DMS 273 treated with DMSO at 0.1 percent for 48 hours (cell line): ENCODE measurements around the gene PTPRG.
"Not testable (repeated sequence)": the region's sequence is repeated elsewhere in the genome, so short reads cannot be mapped to it uniquely, and the experiment has no call there.

ENCODE experiments used
- DNase-seq: peaks from one replicate; lab custom pipeline; 2025; lab: John Stamatoyannopoulos, UW

Gene PTPRG

DNA sequence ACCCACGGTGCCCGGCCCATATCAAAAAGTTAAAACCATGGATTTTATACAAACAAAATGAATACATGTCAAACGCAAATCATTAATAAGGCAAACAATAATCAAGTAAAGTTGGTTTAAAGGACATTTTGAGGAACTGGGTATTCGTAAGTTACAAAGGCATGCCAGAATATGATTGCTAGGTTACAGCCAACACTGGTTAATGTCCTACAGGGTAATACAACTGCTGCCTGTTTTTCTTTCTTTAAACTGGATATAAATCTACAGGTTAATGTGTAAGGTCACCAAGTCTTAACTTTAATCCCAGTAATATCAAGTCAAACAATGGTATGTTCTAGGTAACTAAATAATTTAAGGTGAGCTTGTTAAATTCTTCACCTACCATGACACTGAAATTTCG is 166.1 kb downstream of the PTPRG start:
- no peak for DNase-seq

DNA sequence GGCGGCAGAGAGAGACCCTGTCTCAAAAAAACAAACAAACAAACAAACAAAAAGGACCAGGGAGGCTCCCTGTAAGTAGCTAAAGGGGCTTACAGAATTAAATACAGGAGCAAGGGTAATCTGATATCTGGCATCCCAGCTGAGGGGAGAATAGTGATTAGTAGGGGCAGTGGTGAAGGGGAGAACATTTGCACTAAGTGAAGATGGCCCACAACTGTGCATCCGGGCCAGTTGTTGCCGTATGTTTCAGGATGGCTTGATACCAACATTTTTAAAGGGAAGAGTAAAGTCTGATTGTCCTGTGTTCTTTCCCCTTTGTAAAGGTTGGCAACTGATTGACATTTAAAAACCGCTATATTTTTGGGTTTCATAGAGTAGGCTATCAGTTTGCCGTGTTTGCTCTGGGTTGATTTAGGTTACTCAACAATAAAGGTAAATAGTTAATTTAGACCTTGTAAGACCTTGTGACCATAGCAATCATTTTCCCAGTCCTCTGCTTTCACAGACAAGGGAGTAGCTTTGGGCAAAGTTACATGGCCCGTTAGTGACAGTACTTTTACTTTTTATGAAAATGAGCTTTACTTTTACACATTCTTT is 167.8 kb downstream of the PTPRG start:
- no peak for DNase-seq

DNA sequence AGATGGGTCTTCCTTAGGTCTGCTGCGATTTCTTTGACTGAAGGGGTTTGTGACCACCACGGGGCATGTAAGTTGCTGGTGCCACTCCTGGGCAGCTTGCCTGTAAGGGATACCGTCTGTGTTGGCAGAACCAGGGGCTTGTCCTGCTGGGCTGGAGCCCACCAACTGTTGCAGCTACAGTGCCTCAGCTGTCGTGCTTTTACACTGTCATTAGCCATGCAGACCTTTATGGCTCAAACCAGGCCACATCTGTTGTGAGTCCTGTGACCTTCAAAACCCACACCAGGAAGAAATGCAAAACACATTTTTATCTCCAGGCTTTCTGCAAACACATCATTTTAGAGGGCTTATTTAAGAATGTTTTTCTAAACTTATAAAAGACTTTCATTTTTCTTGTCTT is 168.7 kb downstream of the PTPRG start:
- peak; percentile 69 for DNase-seq

DNA sequence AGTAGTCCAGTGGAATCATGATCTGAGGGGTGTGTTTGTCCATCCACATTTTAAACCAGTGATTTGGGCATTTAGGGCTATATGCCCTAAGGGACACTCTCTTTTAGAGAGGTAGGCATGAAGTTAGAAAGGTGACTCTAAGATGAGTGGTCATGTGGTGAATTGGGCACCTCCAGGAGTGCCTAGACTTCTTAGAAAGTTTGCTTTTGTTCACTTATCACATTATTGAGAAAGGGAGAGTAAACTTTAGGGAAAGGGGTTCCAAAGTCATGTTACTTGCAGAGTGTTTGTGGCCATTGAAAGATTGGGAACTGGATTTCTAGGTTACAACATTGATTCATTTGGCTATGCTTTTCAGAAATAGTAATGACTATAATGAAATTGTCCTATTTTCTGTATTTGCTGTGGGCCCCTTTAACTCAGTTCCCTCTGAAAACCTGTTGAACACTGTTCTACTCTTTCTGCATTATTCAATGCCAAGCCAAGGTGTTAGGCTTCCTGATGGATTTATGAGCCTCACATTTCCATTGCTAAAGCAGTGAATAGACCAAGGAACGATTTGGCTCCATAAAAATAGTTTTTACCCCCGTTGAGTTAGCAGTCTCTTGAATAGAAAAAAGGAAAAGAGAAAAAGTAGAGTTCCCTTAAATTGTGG is 169.3 kb downstream of the PTPRG start:
- no peak for DNase-seq

DNA sequence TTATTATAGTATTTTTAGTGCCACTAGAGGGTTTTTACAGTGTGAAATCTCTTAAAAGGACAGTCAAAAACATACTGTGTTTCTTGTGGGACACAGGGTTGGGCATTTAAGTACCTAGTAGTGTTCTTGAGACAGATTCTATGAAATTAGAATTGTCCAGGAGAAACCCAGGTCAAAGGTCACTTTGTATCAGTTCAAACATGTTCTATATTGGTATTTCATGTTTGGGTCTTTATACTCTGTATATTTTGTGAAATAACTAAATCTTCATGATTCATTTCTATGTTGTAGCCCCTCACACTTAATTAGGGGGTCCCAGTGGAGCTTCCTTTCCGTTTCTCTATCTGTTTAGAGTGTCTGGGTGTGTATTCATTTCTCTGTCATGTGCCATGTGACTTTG is 171.6 kb downstream of the PTPRG start:
- DNase-seq = no peak

DNA sequence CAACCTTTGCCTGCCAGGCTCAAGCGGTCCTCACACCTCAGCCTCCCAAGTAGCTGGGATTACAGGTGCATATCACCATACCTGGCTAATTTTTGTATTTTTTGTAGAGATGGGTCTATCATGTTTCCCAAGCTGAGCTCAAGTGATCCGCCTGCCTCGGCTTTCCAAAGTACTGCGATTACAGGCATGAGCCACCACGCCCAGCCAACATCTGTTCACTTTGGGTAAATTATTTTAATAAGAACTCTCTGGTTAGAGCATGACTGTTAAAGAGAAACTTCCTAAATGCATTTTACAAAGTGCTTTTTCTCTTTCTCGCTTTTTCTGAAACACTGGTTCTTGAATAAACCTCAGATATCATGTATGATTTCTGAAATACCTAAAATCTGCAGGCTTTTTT is 172.5 kb downstream of the PTPRG start:
- peak; percentile 79 for DNase-seq

DNA sequence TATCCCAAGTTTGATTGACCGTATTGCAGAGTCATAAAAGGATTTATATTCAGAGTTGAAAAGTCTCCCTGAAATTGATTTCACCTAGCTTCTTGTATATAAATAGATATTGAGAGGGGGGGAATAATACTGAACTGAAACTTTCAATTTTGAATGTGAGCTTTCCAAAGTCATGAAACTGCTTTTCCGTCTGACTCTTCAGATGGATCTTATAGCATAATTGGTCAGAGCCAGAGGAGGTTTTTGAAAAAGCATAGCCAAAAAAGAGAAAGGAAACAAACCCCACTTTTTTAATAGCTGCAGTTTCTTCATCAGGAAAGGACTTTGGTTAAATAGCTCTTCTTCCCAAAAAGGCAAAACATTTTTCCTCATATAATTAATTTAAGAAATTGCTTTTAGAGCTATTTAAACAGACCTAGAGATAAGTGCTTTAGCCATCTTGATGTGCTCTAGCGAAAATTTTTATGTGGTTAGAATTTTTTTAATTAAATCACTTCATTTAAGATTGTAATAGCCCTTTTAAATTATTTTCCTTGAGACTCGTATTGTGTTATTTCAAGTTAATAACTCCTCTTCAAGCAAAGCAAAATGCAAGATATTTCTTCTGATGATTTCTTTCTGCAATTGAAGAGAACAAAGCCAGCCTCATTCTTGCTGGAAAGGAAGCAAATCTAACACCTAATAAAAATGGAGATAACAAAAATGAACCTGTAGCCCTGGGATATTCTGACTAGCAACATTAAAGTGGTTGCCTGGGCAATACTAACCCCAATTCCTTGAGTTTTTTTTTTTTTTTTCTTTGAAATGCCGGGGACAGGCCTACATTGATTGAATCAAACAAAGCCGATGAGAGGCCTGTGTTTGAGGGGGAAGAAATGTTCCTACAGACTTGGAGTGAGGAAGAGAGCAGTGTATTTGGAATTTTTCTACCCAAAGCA is 173.6 kb downstream of the PTPRG start:
- no peak for DNase-seq

DNA sequence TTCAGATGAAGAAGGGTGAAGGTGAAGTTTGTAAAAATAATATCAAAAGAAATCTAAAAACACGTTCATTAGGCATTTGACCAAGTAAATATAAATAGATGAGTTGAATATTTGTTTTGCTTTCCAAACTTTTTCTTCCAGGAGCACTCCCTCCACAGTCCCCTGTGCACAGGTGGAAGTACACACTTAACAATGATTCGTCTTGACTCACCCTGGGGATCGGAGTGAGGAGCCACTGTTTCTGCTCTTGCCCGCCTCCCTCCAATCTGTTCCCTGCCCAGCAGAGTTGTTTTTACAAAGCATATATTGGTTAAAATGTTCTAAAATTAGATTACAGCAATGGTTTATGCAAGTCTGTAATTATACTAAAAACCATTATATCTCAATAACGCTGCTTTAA is 175.1 kb downstream of the PTPRG start:
- DNase-seq = no peak

DNA sequence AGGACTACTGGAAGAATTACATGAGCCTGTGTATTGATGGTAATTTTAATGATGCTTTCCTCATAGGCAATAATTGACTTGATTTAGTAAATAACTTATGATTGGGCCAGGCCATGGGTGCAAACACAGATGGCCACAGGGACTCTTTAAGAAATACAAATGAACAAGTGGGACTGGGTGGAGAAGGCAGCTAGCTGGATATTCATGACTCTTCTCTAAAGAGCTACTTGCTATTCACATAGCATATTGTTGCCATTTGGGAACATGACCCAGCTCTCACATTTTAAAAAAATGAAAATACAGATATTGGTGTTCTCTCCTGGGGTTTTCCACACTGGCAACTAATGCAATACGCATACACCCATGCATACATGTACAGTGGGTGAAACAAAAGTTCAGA is 178.3 kb downstream of the PTPRG start:
- DNase-seq = no peak

DNA sequence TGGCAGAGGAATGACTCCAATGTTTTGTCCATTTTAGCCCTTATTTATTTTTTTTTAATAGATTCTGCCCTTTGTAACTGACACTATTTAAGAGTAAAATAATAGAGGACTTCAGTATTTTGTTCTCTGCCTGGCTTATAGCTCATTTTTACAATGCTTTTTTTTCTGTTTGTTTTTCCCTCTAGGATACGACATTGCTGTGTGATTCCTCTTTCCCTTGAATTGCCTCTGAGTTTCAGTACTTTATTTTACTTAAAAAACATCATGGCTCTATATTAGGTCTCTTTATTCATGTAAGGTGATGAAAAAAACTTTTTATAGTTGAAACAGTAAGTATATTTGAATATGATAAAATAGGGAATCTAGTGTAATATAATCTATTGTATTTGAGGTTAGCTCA is 179.1 kb downstream of the PTPRG start:
- no peak for DNase-seq

DNA sequence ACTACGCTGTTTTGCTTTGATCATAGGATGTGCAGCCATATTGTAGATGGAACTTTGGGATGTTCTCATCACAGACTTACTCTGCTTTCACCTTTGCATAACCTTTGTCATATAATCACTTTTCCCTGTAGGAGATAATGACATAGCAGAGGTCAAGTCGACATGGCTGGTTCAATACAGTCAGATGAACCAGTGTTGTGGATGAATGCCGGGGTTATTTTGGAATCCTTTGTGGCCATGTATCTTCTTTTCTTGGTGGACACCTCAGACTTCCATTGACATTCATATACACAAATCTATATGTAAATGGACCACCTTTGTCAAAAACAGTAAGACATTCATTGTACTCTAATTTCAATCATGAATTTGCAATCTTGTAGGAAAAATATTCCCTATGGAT is 180.2 kb downstream of the PTPRG start:
- DNase-seq = no peak

DNA sequence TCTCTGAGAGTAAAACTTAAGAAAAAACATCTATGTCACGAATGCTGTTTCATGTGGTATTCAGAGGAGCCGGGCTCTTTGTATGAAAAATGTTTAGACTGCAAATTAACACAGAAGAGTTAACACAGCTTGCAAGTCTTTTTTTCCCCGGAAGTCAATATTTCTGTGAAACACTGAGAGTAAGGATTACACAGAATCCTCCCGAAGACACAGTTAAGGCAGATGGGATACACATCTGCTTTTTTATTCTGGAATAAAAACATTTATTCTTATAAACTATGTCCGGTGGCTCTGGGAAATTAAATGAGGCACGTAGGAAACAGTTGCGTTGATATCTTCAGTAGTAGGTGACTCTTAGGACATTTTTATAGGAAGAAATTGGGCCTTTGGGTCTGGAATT is 180.6 kb downstream of the PTPRG start:
- no peak for DNase-seq

DNA sequence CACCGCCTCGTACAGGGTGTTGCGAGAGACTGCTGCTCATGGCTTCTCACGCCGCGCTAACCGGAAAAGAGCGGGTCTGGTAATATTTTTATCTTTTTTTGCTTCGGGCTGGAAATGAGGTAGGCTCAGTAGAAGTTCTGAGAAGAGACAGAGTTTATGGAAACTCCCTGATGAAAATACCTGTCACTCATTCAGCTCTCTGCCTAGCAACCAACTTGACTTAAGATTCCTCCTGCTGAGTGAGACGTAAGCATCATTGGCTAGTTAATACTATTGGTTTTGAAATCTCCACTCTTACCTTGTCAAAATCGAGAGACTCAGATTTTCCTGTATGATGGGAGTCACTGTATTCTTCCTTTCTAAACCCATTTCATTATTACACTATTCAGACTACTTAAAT is 181.7 kb downstream of the PTPRG start:
- no peak for DNase-seq

DNA sequence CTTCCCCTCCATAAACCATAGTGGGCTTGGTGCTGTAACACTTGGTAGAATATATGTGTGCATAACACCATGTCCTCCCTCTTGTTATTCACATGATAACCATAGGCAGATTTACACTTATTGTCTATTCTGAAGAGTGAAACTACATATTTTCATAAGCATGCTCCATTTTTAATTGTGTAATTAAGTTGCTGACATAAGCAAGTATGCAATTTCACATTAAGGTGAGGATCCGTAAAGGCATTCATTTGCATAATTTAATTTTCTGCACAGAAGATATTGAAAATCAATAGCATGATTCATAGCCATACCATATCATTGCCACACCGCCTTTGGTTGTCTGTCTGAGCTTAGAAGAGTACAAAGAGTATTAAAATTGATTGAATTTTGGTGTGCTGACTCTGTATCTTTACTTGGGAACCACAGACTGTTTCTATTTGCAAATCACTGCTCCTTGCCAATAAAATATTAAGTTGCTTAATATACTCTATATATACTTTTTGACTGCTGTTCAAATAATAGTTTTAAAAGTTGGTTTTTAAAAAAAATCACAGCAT is 182.4 kb downstream of the PTPRG start:
- no peak for DNase-seq

DNA sequence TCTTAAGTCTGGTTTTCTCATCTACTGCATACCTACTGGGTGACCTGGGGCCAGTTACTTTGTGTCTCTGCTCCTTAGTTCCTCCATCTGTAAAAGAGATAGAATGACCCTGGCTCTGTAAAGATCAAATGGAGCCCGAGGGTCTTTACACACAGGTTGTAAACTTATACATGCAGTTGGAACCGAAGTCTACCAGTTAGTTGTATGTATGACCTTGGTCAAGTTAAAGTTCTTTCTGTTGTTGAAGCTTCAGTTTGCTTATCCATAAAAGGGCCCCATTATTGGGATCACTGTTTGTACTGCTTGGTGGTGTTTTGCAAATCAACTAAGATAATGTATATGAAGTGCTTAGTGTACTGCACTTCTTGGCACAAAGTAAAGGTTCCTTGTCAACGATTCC is 186.9 kb downstream of the PTPRG start:
- no peak for DNase-seq

DNA sequence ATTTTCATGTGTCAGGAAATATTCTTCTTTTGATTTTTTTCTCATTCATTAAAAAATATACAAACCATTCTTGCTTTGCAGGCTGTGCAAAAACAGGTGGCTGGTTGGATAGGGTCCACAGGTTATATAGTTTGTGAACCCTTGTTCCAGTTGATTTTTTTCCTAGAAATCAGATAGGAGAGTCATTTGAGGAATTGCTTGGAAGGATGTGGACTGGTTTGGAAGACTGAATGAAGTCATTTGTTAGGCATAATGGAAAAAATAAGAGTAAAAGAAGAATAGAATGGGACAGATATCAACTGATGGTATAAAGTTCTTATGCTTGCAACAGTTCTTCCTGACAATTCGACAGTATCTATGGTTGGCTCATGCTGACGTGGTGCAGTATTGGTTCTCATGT is 189.4 kb downstream of the PTPRG start:
- no peak for DNase-seq

DNA sequence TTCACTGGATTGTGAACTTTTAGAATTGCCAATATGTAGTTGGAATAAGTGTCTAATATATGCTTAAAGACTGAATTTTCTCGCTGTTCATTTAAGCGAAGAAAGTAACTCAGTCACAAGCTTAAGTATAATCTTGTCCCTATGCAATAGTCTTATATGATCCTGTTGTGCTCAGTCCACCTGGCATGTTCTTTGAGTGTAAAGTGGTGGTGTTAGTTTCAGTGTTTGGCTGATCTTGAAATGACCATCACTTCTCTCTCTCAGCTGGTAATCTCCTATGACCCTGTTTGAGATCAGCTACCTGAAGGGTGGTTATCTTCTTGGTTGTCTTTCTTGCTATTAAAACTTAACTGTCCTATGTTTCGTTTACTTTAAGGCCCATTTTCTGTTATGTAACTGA is 197.5 kb downstream of the PTPRG start:
- DNase-seq = no peak

DNA sequence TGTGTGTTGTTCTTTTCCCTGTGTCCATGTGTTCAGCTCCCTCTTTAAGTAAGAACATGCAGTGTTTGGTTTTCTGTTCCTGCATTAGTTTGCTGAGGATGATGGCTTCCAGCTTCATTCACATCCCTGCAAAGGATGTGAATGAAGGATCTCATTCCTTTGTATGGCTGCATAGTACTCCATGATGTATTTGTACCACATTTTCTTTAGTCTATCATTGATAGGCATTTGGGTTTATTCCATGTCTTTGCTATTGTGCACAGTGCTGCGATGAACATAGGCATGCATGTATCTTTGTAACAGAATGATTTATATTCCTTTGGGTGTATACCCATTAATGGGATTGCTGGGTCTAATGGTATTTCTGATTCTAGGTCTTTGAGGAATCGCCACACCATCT is 199.4 kb downstream of the PTPRG start:
- DNase-seq = not testable (repeated sequence)

DNA sequence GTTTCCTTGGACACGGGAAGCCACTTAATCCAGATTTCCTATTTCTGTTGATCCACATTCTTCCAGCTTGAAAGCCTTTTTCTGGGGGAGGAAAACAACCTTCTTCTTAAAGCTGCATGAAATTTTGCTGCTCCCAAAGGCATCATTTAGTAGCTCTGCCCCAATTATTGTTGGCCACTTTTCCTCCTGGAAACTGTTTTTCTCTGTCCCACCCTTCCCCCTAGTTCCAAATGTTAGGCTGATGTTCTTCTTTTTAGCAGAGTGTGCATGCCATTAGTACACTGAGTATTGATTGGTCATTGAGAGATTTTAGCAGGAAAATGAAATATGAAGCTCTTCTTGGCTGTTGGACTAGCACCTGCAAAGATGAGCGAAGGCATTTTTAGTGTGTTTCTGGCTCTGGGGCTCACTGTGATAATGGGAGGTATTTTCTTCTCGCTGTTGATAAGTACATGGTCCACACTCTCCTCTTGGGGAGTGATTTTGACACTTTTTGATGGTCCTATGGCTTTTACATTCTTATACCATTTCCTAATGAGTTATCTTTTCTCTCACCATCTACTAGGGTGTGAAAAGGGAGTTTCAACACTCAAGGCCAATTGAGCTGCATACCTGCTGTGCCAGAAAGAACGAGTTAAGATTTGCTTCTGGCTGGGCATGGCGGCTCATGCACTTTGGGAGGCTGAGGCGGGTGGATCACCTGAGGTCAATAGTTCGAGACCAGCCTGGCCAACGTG is 200.5 kb downstream of the PTPRG start:
- no peak for DNase-seq

DNA sequence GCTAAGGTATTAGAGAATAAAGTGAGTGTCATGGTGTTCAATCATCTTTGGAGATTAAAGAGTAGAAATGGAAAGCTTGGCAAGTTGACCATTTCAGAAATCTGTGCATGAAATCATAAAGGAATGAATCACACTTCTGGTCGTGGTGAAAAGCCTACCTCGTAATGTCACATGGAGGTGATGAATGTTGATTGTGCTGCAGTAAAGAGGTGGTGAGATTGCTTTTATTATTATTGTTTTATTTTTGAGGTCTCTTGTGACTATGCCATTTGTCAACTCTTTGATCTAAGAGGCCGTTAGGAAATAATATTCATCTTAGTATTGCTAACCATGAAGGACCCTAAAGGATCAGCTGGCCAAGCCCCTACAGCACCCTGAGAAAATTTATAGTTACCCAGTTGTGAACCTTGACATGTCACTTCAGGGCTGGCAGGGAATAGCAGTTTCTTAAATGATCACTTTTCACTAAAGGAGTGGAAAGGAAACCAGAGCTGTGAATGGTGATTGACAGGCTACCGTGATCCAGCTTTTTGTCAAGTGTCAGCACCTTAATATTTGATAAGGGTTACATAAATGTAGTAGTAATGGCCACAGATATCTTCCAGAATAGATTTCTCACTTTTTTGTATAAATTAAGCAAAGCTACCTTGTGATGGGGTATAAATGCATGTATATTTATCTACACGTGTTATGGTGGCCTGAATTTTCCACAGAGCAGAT is 203.9 kb downstream of the PTPRG start:
- DNase-seq = no peak

DNA sequence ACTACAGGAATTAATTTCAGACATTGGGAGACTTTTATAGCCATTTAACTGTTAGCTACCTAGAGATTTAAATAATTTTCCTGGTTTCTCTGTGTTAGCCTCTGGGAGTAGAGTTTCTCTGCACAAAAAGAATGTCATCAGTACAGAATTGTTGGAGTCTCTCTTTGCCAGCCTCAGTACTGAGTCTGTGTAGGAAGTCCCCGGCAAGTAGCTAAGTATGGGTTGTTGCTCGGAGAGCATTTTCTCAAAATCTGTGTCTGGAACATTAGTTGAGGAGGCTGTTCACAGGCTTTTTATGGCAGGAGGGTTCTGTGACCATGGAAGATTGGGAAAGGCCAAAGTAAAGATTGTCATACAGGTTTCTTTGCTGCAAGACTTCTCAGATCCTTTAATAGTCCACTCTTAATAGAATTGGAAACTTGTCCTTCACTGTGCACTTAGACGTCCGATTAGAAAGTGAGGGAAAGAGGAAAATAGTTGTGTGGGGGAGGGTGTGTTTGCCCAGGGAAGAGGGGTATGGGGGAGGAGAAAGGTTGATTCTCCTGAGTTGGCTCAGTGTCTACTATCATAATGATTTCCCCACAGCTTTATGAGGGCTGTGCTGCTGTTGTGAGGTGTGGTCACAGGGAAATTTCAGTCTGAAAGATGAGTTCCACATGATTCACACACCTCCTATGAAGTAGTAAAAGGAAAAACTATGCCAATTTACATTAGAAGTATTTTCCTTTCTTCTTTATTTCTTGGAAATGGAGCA is 207.1 kb downstream of the PTPRG start:
- DNase-seq = no peak
